H9 (cell line): ENCODE measurements around the gene CDHR5. TPM values are rescaled to one million over a fixed set of nuclear protein-coding genes. Genes with fewer than 3 reads are reported as not detected.

Experiments used
- DNase-seq: peaks from one replicate; pipeline ENCODE4 v3.0.0-alpha.2; 2017
- H2AFZ ChIP-seq: one replicate; pipeline ENCODE4 v1.6.1; 2013; ENCODE audit warnings: mild to moderate bottlenecking, low read length, control low read depth, moderate library complexity
- H2AK5ac ChIP-seq: 2 replicates; pipeline ENCODE4 v1.6.1; 2013; ENCODE audit warnings: low read length, control low read depth, mixed read lengths; ENCODE audit not compliant: insufficient read length
- H2BK120ac ChIP-seq: one replicate; pipeline ENCODE4 v1.6.1; 2013; ENCODE audit warnings: low read depth, mild to moderate bottlenecking, low read length, control low read depth, inconsistent platforms; ENCODE audit not compliant: poor library complexity, severe bottlenecking
- H2BK12ac ChIP-seq: 2 replicates; pipeline ENCODE4 v1.6.1; 2013; ENCODE audit warnings: low read length, control low read depth, mixed read lengths, low read depth; ENCODE audit not compliant: insufficient read length
- H2BK15ac ChIP-seq: 2 replicates; pipeline ENCODE4 v1.6.1; 2013; ENCODE audit warnings: low read depth, low read length, control low read depth
- H2BK20ac ChIP-seq: one replicate; pipeline ENCODE4 v1.6.1; 2013; ENCODE audit warnings: low read depth, mild to moderate bottlenecking, low read length, control low read depth, inconsistent platforms; ENCODE audit not compliant: poor library complexity, severe bottlenecking
- H2BK5ac ChIP-seq: 2 replicates; pipeline ENCODE4 v1.6.1; 2013; ENCODE audit warnings: low read length, control low read depth, mixed read lengths; ENCODE audit not compliant: insufficient read length
- H3K14ac ChIP-seq: 2 replicates; pipeline ENCODE4 v1.6.1; 2013; ENCODE audit warnings: low read length, control low read depth; ENCODE audit not compliant: insufficient read depth
- H3K18ac ChIP-seq: 2 replicates; pipeline ENCODE4 v1.6.1; 2013; ENCODE audit warnings: low read depth, mild to moderate bottlenecking, mixed read lengths, low read length, control low read depth; ENCODE audit not compliant: insufficient read length
- H3K23ac ChIP-seq: 2 replicates; pipeline ENCODE4 v1.6.1; 2013; ENCODE audit warnings: low read length, control low read depth, mixed read lengths, low read depth; ENCODE audit not compliant: insufficient read length
- H3K23me2 ChIP-seq: 2 replicates; pipeline ENCODE4 v1.6.1; 2013; ENCODE audit warnings: low read depth, mild to moderate bottlenecking, mixed read lengths, low read length, control low read depth; ENCODE audit not compliant: insufficient read length, poor library complexity, severe bottlenecking
- H3K27ac ChIP-seq: 2 replicates; pipeline ENCODE4 v1.5.1; 2013; ENCODE audit warnings: low read length, control low read depth, mixed read lengths, low read depth; ENCODE audit not compliant: insufficient read length
- H3K27me3 ChIP-seq: 2 replicates; pipeline ENCODE4 v1.6.1; 2013; ENCODE audit warnings: low read length, control low read depth, inconsistent platforms; ENCODE audit not compliant: insufficient read depth
- H3K4ac ChIP-seq: 2 replicates; pipeline ENCODE4 v1.6.1; 2013; ENCODE audit warnings: low read depth, mild to moderate bottlenecking, control low read depth, inconsistent platforms, low read length, moderate library complexity
- H3K4me1 ChIP-seq: 2 replicates; pipeline ENCODE4 v1.6.1; 2013; ENCODE audit warnings: low read length, control low read depth, inconsistent platforms; ENCODE audit not compliant: insufficient read depth
- H3K4me2 ChIP-seq: 2 replicates; pipeline ENCODE4 v1.6.1; 2013; ENCODE audit warnings: low read length, control low read depth, mixed read lengths; ENCODE audit not compliant: insufficient read length, insufficient read depth
- H3K56ac ChIP-seq: 2 replicates; pipeline ENCODE4 v1.6.1; 2013; ENCODE audit warnings: low read depth, mild to moderate bottlenecking, mixed read lengths, low read length, control low read depth; ENCODE audit not compliant: insufficient read length
- H3K79me1 ChIP-seq: 2 replicates; pipeline ENCODE4 v1.6.1; 2013; ENCODE audit warnings: low read depth, mild to moderate bottlenecking, moderate library complexity, low read length, control low read depth, inconsistent platforms; ENCODE audit not compliant: insufficient read depth, poor library complexity, severe bottlenecking
- H3K79me2 ChIP-seq: 2 replicates; pipeline ENCODE4 v1.6.1; 2013; ENCODE audit warnings: low read length, control low read depth, inconsistent platforms; ENCODE audit not compliant: insufficient read depth
- H3K9ac ChIP-seq: 2 replicates; pipeline ENCODE4 v1.6.1; 2013; ENCODE audit warnings: low read length, control low read depth, mixed read lengths; ENCODE audit not compliant: insufficient read length; ENCODE audit errors: extremely low read depth
- H3K9me3 ChIP-seq: one replicate; pipeline ENCODE4 v1.6.1; 2013; ENCODE audit warnings: low read depth, low read length, inconsistent platforms; ENCODE audit not compliant: control insufficient read depth
- H3T11ph ChIP-seq: one replicate; pipeline ENCODE4 v1.6.1; 2013; ENCODE audit warnings: mild to moderate bottlenecking, low read length, control low read depth, inconsistent platforms
- H4K20me1 ChIP-seq: one replicate; pipeline ENCODE4 v1.6.1; 2013; ENCODE audit not compliant: control insufficient read depth, insufficient read length, insufficient read depth
- H4K5ac ChIP-seq: 2 replicates; pipeline ENCODE4 v1.6.1; 2013; ENCODE audit warnings: low read depth, mild to moderate bottlenecking, mixed read lengths, low read length, control low read depth; ENCODE audit not compliant: insufficient read length
- H4K8ac ChIP-seq: replicated peaks from 2 replicates; pipeline ENCODE4 v1.6.1; 2013; ENCODE audit warnings: low read length, control low read depth, mixed read lengths, low read depth; ENCODE audit not compliant: insufficient read length
- H4K91ac ChIP-seq: 2 replicates; pipeline ENCODE4 v1.6.1; 2013; ENCODE audit warnings: low read depth, mild to moderate bottlenecking, moderate library complexity, mixed read lengths, low read length, control low read depth; ENCODE audit not compliant: insufficient read length
- H3K27ac Mint-ChIP-seq, 3 experiments: 2 replicates in 2 of 3; 3 replicates in 1 of 3; pipeline ENCODE4 v1.8.0; 2020 to 2021; ENCODE audit warnings: mixed read lengths in 3 of 3, mild to moderate bottlenecking in 1 of 3, moderate library complexity in 1 of 3
- H3K27me3 Mint-ChIP-seq: 2 replicates; pipeline ENCODE4 v1.8.0; 2021; ENCODE audit warnings: low read depth, mild to moderate bottlenecking, moderate library complexity, mixed read lengths
- H3K36me3 Mint-ChIP-seq, 3 experiments: 2 replicates in 2 of 3; 3 replicates in 1 of 3; pipeline ENCODE4 v1.8.0; 2020 to 2021; ENCODE audit warnings: low read depth in 3 of 3, mixed read lengths in 3 of 3; ENCODE audit not compliant: insufficient read depth in 1 of 3
- H3K4me1 Mint-ChIP-seq, 2 experiments: 2 replicates each; pipeline ENCODE4 v1.8.0; 2020; ENCODE audit warnings: mixed read lengths in 2 of 2
- H3K4me3 Mint-ChIP-seq, 2 experiments: 2 replicates in 1 of 2; 3 replicates in 1 of 2; pipeline ENCODE4 v1.8.0; 2020 to 2021; ENCODE audit warnings: mild to moderate bottlenecking in 2 of 2, mixed read lengths in 2 of 2, moderate library complexity in 1 of 2
- H3K9me3 Mint-ChIP-seq, 2 experiments: 2 replicates in 1 of 2; 3 replicates in 1 of 2; pipeline ENCODE4 v1.8.0; 2020; ENCODE audit warnings: mild to moderate bottlenecking in 2 of 2, mixed read lengths in 2 of 2, moderate library complexity in 1 of 2
- WGBS: extraction: QIAGEN DNeasy Blood & Tissue Kit; methylation state at CpG from one replicate; pipeline ENCODE4 v1.1.7; 2013; ENCODE audit warnings: missing lambda C conversion rate, low lambda C conversion rate, mixed read lengths; ENCODE audit not compliant: insufficient read length; ENCODE audit errors: extremely low coverage; 5-methylcytosine and 5-hydroxymethylcytosine counted together
- total RNA-seq: library from RNA; stranded (reverse); gene quantifications from 2 replicates; pipeline ENCODE4 v1.2.1, GENCODE V29; 2021
- TF ChIP-seq, protein P1 (sequence below): fragments of 200-600 bp; sonication (generic); conservative IDR thresholded peaks from 3 replicates; pipeline ENCODE4 v1.8.0; 2021; ENCODE audit warnings: antibody characterized with exemption, mild to moderate bottlenecking

CDHR5 gene
- total RNA-seq, 1 experiment from 2014 or later: not detected

DNA sequence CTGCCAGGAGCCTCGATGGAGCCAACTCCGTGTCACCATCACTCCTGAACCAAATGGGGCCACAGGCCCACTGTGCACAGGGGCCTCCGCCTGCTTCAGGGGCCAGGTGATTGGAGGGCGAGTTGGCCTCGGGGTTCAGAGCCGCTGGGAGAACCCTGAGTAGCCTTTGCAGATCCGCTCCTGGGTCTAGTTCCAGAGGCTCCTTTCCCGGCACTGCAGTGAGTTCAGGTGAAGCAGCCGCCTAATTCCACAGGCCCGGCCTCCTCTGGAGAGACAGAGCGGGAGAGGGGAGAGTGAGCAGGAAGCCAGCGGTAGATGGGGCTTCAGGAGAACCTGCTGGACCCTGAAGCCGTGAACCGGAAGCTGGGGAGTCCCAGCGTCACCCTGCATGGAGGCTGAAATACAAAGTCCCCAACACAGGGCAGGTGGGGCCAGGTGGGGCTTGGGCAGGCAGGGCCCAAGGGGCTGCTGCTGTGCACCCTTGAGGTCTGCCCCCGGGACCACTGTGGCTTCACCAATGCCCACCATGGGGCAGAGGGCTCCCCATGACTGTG lies 34.9 kb upstream of the CDHR5 start:
- no peak for DNase-seq
- H3K4me3 Mint-ChIP-seq: no peak overlapping the region

More for the DNA sequence above, 34.9 kb upstream of the CDHR5 start:
- Histone ChIP-seq H4K8ac (no peak overlapping the region), H3K9ac (no peak overlapping the region), H3K56ac (no peak overlapping the region), H2BK15ac (no peak overlapping the region), H3K27me3 (no peaks in the 10 kb centered on the region), H3K23ac (no peak overlapping the region), H3K79me1 (no peaks in the 10 kb centered on the region), H2BK120ac (no peak overlapping the region), H4K91ac (no peak overlapping the region), H3K14ac (no peak overlapping the region), H3K4me1 (no peaks in the 10 kb centered on the region), H2AFZ (no peak overlapping the region), H2BK12ac (no peak overlapping the region), H2BK5ac (no peak overlapping the region), H3T11ph (no peak overlapping the region), H3K9me3 (no peaks in the 10 kb centered on the region), H3K4ac (no peak overlapping the region), H2BK20ac (no peak overlapping the region), H3K23me2 (no peaks in the 10 kb centered on the region), H3K79me2 (no peaks in the 10 kb centered on the region), H2AK5ac (no peak overlapping the region), H3K4me2 (no peak overlapping the region), H4K20me1 (no peaks in the 10 kb centered on the region), H4K5ac (no peak overlapping the region), H3K18ac (no peak overlapping the region), H3K27ac (no peak overlapping the region)
- Mint-ChIP-seq H3K36me3 (peaks cover 5 to 50% (median 25%) of the 10 kb centered on the region in 3 experiments; a peak in 6 of 7 replicates), H3K9me3 (no peaks in the 10 kb centered on the region), H3K27me3 (no peaks in the 10 kb centered on the region), H3K4me1 (0 out of 4 replicates have a peak, but pooled peaks cover 0 to 3% of the 10 kb centered on the region in 2 experiments), H3K27ac (peak overlapping the region in 1 of 3 experiments; percentile 30; a peak in 1 of 7 replicates)
- TF ChIP-seq, protein P1, sequence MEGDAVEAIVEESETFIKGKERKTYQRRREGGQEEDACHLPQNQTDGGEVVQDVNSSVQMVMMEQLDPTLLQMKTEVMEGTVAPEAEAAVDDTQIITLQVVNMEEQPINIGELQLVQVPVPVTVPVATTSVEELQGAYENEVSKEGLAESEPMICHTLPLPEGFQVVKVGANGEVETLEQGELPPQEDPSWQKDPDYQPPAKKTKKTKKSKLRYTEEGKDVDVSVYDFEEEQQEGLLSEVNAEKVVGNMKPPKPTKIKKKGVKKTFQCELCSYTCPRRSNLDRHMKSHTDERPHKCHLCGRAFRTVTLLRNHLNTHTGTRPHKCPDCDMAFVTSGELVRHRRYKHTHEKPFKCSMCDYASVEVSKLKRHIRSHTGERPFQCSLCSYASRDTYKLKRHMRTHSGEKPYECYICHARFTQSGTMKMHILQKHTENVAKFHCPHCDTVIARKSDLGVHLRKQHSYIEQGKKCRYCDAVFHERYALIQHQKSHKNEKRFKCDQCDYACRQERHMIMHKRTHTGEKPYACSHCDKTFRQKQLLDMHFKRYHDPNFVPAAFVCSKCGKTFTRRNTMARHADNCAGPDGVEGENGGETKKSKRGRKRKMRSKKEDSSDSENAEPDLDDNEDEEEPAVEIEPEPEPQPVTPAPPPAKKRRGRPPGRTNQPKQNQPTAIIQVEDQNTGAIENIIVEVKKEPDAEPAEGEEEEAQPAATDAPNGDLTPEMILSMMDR: no peak
- WGBS: no CpG with 5 or more reads among the region's 16 CpGs
